Measurements from ENCODE around the gene SLC22A17. TPM values are rescaled to one million over a fixed set of nuclear protein-coding genes. Genes with fewer than 3 reads are reported as not detected.

Gene SLC22A17
- total and polyA plus RNA-seq, 10 of the 15 experiments (the other 5 are each of a cell fraction or from before 2014, with no cell fraction given), result not detected

- TF ChIP-seq SMC3 (IDR thresholded peaks at IDR 0.05; ENCODE audit: borderline replicate concordance, low read length) (no peak), FOXM1 (IDR thresholded peaks at IDR 0.05; ENCODE audit: low read depth, low read length) (no peak), E2F4 (IDR thresholded peaks at IDR 0.05; ENCODE audit: low read depth, low read length) (no peak), HCFC1 (IDR thresholded peaks at IDR 0.05; ENCODE audit: low read length) (no peak), ZNF592 (IDR thresholded peaks at IDR 0.05) (no peak), CBX3 (IDR thresholded peaks at IDR 0.05; ENCODE audit: borderline replicate concordance, low read depth) (no peak), ATF3 (IDR thresholded peaks at IDR 0.05; ENCODE audit: borderline replicate concordance, extremely low read depth, low read depth, low read length) (no peak), NFYA (IDR thresholded peaks at IDR 0.05; ENCODE audit: borderline replicate concordance, low read depth, low read length) (no peak), MXI1 (IDR thresholded peaks at IDR 0.05; ENCODE audit: low read depth, low read length) (peak; percentile 44), PRDM15 (CRISPR knock-in tag; IDR thresholded peaks at IDR 0.05) (no peak), ZBTB4 (CRISPR knock-in tag; IDR thresholded peaks at IDR 0.05) (no peak)
Measured at GRCh38 chr14:23302290-23303225, 50.1 kb downstream of the SLC22A17 start, which contains the start of gene PPP1R3E (continued).
